Measurements from ENCODE around the gene SLC24A3.

DNA sequence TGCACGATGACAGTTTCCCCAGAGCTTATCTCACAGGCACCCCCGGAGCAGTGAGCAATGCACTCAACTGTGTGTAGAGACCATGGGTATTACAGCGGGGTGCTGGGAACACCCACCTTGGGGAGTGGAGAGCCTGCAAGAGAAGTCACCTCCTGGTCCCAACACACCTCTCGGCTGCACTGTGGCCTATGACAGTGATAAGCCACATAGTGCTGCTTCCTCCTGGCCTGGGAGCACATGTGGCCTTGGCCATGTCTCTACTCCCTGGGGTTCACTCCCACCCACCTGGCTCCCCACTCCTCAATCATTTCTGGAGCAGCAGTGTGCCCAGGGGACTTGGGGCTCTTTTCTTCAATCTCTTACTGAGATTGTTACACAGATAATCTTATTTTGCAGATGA lies 77.0 kb downstream of the SLC24A3 start:
- TF ChIP-seq, protein P1, sequence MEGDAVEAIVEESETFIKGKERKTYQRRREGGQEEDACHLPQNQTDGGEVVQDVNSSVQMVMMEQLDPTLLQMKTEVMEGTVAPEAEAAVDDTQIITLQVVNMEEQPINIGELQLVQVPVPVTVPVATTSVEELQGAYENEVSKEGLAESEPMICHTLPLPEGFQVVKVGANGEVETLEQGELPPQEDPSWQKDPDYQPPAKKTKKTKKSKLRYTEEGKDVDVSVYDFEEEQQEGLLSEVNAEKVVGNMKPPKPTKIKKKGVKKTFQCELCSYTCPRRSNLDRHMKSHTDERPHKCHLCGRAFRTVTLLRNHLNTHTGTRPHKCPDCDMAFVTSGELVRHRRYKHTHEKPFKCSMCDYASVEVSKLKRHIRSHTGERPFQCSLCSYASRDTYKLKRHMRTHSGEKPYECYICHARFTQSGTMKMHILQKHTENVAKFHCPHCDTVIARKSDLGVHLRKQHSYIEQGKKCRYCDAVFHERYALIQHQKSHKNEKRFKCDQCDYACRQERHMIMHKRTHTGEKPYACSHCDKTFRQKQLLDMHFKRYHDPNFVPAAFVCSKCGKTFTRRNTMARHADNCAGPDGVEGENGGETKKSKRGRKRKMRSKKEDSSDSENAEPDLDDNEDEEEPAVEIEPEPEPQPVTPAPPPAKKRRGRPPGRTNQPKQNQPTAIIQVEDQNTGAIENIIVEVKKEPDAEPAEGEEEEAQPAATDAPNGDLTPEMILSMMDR (IDR thresholded peaks at IDR 0.05) = no peak
- TF ChIP-seq POLR2A (IDR thresholded peaks at IDR 0.05) (no peak), POLR2AphosphoS5 (IDR thresholded peaks at IDR 0.05) (no peak)

Data from breast epithelium (tissue), 3 donors.